Lower leg skin (tissue), 3 donors: ENCODE measurements around the gene AGER.

Experiments used
- CTCF ChIP-seq, 3 donors: fragments of 450-650 bp; IDR thresholded peaks; one replicate each; pipeline ENCODE4 v1.5.1; 2016; ENCODE audit warnings: antibody characterized with exemption in 3 of 3, mild to moderate bottlenecking in 3 of 3, moderate library complexity in 2 of 3
- POLR2A ChIP-seq, 2 donors: fragments of 450-650 bp; IDR thresholded peaks; one replicate each; pipeline ENCODE4 v1.6.1; 2016 to 2017; ENCODE audit warnings: antibody characterized with exemption in 2 of 2, mild to moderate bottlenecking in 1 of 2, moderate library complexity in 1 of 2

DNA sequence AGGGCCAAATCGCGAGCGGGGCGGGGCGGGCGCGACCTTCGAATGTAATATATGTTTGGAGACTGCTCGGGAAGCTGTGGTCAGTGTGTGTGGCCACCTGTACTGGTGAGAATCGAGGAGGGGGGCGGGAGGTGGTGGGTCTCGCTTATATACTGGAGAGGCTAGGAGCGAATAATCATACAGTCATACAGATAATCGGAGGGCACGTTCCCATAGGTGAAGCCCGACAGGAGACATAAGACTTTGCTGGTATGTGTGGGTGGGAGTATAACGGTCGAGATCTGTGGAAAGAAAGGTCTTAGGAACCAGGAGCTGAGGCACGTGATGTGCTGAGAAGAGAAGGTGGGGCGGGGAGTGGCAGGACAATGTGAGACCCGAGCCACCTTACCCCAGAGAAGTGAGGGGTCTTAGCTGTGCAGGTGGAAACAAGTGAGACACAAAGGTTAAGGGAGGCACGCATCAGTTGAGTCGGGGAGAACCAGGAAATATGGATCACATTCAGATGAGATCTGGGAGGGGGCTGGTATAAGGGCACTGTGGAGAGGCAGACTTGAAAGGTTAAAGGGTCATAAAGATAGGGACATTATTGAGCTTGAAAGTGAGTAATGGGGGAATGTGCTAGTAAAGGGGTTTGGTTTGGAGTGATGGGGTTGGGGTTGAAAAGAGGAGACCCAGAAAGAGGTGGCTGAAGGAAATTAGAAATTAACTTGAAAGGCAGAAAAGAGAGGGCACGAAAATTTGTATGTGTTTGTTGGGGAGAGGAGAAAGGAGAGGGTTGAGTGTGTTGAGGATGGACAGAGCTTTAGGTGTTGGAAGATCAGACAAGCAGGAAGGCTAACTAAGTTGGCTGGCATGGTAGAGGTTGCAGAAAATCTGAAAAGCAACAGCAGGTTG is 5.3 kb downstream of the AGER start:
- TF ChIP-seq POLR2A (IDR thresholded peaks at IDR 0.05) (no peak), CTCF (IDR thresholded peaks at IDR 0.05) (no peak)
